Central memory CD8-positive, alpha-beta T cell (primary cell): ENCODE measurements around the gene GFRA1.

ENCODE experiments used
- ATAC-seq: fragments of 150-1000 bp; cut with Tn5 transposase; replicated peaks from 2 replicates; pipeline ENCODE4 v1.10.0; 2022; ENCODE audit warnings: mild to moderate bottlenecking, moderate FRiP score, moderate number of reproducible peaks; ENCODE audit not compliant: poor library complexity, severe bottlenecking; ENCODE audit errors: extremely low read depth
- DNase-seq, 2 donors: peaks; one replicate each; pipeline ENCODE4 v3.0.0; 2021; ENCODE audit warnings: low spot score in 2 of 2
- H3K27ac Mint-ChIP-seq: one replicate; pipeline ENCODE4 v1.8.0; 2022; ENCODE audit warnings: low read depth, mild to moderate bottlenecking, moderate library complexity, mixed read lengths
- H3K27me3 Mint-ChIP-seq: one replicate; pipeline ENCODE4 v1.8.0; 2022; ENCODE audit warnings: mixed read lengths
- H3K36me3 Mint-ChIP-seq: one replicate; pipeline ENCODE4 v1.8.0; 2022; ENCODE audit warnings: mild to moderate bottlenecking, moderate library complexity, mixed read lengths; ENCODE audit not compliant: insufficient read depth
- H3K4me1 Mint-ChIP-seq: one replicate; pipeline ENCODE4 v1.8.0; 2022; ENCODE audit warnings: mixed read lengths
- H3K4me3 Mint-ChIP-seq: one replicate; pipeline ENCODE4 v1.8.0; 2022; ENCODE audit warnings: mild to moderate bottlenecking, moderate library complexity, mixed read lengths
- H3K9me3 Mint-ChIP-seq: one replicate; pipeline ENCODE4 v1.8.0; 2022; ENCODE audit warnings: mixed read lengths

GFRA1 gene

GRCh38 chr10:116014871-116015582 lies 258.0 kb downstream of the GFRA1 start:
- H3K4me1 Mint-ChIP-seq: no peaks in the 10 kb centered on the region
- DNase-seq: no peak

GRCh38 chr10:116014326-116014725 lies 258.7 kb downstream of the GFRA1 start:
- no peak overlapping the region for H3K4me3 Mint-ChIP-seq

More at GRCh38 chr10:116014871-116015582, 258.0 kb downstream of the GFRA1 start:
- H3K9me3 Mint-ChIP-seq: peaks cover 17% of the 10 kb centered on the region
- H3K36me3 Mint-ChIP-seq: no peaks in the 10 kb centered on the region
- H3K4me3 Mint-ChIP-seq: no peak overlapping the region
- H3K27ac Mint-ChIP-seq: no peak overlapping the region
- no peaks in the 10 kb centered on the region for H3K27me3 Mint-ChIP-seq
- no peak for ATAC-seq

GRCh38 chr10:116011929-116012328 lies 261.1 kb downstream of the GFRA1 start:
- Mint-ChIP-seq H3K27me3 (no peaks in the 10 kb centered on the region), H3K4me1 (no peaks in the 10 kb centered on the region), H3K36me3 (no peaks in the 10 kb centered on the region), H3K27ac (no peak overlapping the region), H3K9me3 (peaks cover 9% of the 10 kb centered on the region), H3K4me3 (no peak overlapping the region)
- DNase-seq (no peak), ATAC-seq (no peak)

More at GRCh38 chr10:116014326-116014725, 258.7 kb downstream of the GFRA1 start:
- Mint-ChIP-seq H3K27ac (no peak overlapping the region), H3K36me3 (no peaks in the 10 kb centered on the region), H3K4me1 (no peaks in the 10 kb centered on the region), H3K9me3 (peaks cover 17% of the 10 kb centered on the region), H3K27me3 (no peaks in the 10 kb centered on the region)
- DNase-seq (no peak), ATAC-seq (no peak)

- no peak overlapping the region for H3K27ac Mint-ChIP-seq
- no peaks in the 10 kb centered on the region for H3K27me3 Mint-ChIP-seq
- H3K4me1 Mint-ChIP-seq: no peaks in the 10 kb centered on the region
- no peaks in the 10 kb centered on the region for H3K36me3 Mint-ChIP-seq
- H3K9me3 Mint-ChIP-seq: peaks cover 6% of the 10 kb centered on the region
- no peak for DNase-seq
- no peak overlapping the region for H3K4me3 Mint-ChIP-seq
- ATAC-seq: no peak
These were observed 265.6 kb downstream of the GFRA1 start for GRCh38 chr10:116007256-116007891.
